Testis (tissue), 3 donors: ENCODE data around the gene RPS17. TPM values are rescaled to one million over a fixed set of nuclear protein-coding genes. Genes with fewer than 3 reads are reported as not detected.

ENCODE experiments used
- DNase-seq: peaks from one replicate; pipeline ENCODE4 v3.0.0-alpha.2; 2019
- H3K27ac ChIP-seq, 2 donors: fragments of 200-600 bp; sonication (generic); one replicate each; pipeline ENCODE4 v1.5.1; 2019
- H3K27me3 ChIP-seq: fragments of 200-600 bp; sonication (generic); one replicate; pipeline ENCODE4 v1.5.1; 2019
- H3K36me3 ChIP-seq: fragments of 200-600 bp; sonication (generic); one replicate; pipeline ENCODE4 v1.5.1; 2017; ENCODE audit warnings: low read depth; ENCODE audit errors: missing control alignments
- H3K4me1 ChIP-seq: fragments of 200-600 bp; sonication (generic); one replicate; pipeline ENCODE4 v1.5.1; 2019
- H3K4me3 ChIP-seq, 2 donors: fragments of 200-600 bp; sonication (generic); one replicate each; pipeline ENCODE4 v1.5.1; 2017 to 2019
- H3K9me3 ChIP-seq: fragments of 200-600 bp; sonication (generic); one replicate; pipeline ENCODE4 v1.5.1; 2017
- POLR2A ChIP-seq: fragments of 450-650 bp; IDR thresholded peaks from one replicate; pipeline ENCODE4 v1.6.1; 2017; ENCODE audit warnings: antibody characterized with exemption, mild to moderate bottlenecking, moderate library complexity
- WGBS, 2 donors: methylation state at CpG; one replicate each; pipeline ENCODE4 v1.1.5; 2018; 5-methylcytosine and 5-hydroxymethylcytosine counted together
- intact Hi-C: fragments of 100-400 bp; cut with DNase I; formaldehyde crosslinking; loops from one replicate; pipeline ENCODE4 v1.15.1; 2023; ENCODE audit warnings: low total_unique reads
- polyA plus RNA-seq: library from polyadenylated mRNA; stranded (reverse); fragments of 350-450 nt; fragmentation: Illumina TruSeq; extraction: RNeasy Lipid Tissue Mini Kit (QIAGEN cat#74804); gene quantifications from one replicate; pipeline ENCODE4 v1.2.3, GENCODE V29; 2014; ENCODE audit warnings: low read depth, low replicate concordance; ENCODE audit not compliant: insufficient read depth
- total RNA-seq, 2 donors: library from RNA; depleted of rRNA; stranded (reverse); fragments of >200 nt; gene quantifications; one replicate each; pipeline ENCODE4 v1.2.3, GENCODE V29; 2016
- TF ChIP-seq, protein P1 (sequence below), 3 experiments: fragments of 450-650 bp in 2 of 3; fragments of 200-600 bp in 1 of 3; sonication (generic) in 1 of 3; IDR thresholded peaks; one replicate each; pipeline ENCODE4 v1.5.1; 2016 to 2019; ENCODE audit warnings: antibody characterized with exemption in 3 of 3, mild to moderate bottlenecking in 2 of 3, moderate library complexity in 1 of 3

The RPS17 gene
- total and polyA plus RNA-seq, 3 donors from 2014 or later, result 567 to 995 (median 887) TPM

DNA sequence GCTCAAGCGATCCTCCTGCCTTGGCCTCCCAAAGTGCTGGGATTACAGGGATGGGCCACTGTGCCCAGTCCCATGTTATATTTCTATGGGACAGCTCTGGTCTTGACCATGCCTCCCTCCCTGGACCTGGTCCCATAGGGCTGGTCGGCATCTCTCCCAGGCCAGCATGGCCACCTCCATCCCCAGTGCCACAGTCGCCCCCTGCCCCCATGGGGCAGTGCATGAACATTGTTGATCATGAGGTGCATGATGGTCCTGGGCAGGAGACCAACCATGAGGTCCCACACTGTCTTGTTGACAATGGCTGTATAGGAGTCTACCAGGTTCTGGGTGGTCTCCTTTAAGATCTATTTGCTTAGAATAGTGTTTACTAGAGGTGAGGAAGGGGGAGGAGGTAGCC lies 6.5 kb downstream of the RPS17 start:
- Histone ChIP-seq H3K9me3 (no peaks in the 10 kb centered on the region), H3K36me3 (no peaks in the 10 kb centered on the region)
- 93 to 95% methylated on average over 3 of the region's 3 CpGs for WGBS, 2 donors

DNA sequence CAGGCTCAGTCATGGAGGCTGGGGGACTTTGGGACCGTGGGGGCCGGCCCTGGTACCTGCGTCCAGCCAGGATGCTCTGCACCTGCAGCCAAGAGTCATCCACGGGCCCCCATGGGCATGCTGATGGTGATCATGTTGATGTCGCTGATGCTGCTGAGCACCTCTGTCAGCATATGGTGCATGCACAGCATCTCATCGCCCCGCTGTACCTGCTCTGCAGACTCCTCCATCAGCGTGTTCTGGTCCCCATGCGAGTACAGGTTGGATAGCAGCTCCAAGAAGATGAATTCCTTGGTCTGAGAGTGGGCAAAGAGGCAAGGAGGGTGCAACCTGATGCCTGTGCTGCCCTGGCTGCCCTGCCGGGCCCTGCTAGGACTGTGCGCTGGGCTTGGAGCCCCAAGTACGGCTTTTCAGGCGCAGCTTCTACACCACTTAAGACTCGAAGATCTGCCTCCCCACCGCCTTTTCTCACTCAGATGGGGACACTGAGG lies 7.2 kb downstream of the RPS17 start:
- Histone ChIP-seq H3K36me3 (no peaks in the 10 kb centered on the region), H3K27ac (no peak overlapping the region), H3K4me3 (no peak overlapping the region), H3K4me1 (no peaks in the 10 kb centered on the region), H3K27me3 (no peaks in the 10 kb centered on the region), H3K9me3 (no peaks in the 10 kb centered on the region)
- no peak for DNase-seq
- 90 to 92% methylated on average over 2 to 15 of the region's 15 CpGs for WGBS, 2 donors
- intact Hi-C loops, result no loop called here
- TF ChIP-seq POLR2A, result no peak
- TF ChIP-seq, protein P1, sequence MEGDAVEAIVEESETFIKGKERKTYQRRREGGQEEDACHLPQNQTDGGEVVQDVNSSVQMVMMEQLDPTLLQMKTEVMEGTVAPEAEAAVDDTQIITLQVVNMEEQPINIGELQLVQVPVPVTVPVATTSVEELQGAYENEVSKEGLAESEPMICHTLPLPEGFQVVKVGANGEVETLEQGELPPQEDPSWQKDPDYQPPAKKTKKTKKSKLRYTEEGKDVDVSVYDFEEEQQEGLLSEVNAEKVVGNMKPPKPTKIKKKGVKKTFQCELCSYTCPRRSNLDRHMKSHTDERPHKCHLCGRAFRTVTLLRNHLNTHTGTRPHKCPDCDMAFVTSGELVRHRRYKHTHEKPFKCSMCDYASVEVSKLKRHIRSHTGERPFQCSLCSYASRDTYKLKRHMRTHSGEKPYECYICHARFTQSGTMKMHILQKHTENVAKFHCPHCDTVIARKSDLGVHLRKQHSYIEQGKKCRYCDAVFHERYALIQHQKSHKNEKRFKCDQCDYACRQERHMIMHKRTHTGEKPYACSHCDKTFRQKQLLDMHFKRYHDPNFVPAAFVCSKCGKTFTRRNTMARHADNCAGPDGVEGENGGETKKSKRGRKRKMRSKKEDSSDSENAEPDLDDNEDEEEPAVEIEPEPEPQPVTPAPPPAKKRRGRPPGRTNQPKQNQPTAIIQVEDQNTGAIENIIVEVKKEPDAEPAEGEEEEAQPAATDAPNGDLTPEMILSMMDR (IDR thresholded peaks at IDR 0.05), result no peak

More for the DNA sequence above, 6.5 kb downstream of the RPS17 start:
- Histone ChIP-seq H3K4me1 (peaks cover 4% of the 10 kb centered on the region), H3K4me3 (no peak overlapping the region), H3K27ac (no peak overlapping the region), H3K27me3 (no peaks in the 10 kb centered on the region)
- TF ChIP-seq, protein P1 (IDR thresholded peaks at IDR 0.05), result no peak
- TF ChIP-seq POLR2A, result no peak
- intact Hi-C loops, result no loop called here
- DNase-seq, result no peak

DNA sequence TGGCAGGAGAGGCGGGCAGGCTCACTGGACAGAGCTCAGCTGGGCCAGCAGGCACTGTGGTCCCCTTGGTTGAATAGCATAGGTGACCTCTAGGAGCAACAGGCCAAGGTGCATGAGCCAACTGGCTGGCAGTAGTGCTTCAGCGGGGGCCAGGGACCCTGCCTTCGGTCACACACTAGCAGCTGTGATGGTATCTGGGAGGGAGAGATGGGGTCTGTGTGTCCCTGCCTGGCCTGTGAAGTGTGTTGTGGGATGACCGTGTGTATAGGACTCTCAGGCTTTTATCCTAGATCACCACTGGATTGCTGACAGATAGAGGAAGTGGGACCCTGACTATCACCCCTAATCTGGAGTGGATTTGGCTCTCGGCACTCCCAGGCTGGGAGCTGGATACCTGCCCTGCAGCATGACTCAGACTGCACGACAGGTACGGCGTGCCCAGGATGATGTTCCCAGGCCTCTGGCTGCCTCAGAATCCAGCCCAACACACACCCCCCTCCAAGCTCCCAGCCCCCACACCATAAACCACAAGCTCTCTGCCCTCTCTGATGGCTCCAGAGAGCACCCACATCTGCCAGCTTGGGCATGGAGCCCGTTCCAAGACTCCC lies 7.8 kb downstream of the RPS17 start:
- no peaks in the 10 kb centered on the region for H3K27me3 ChIP-seq
- no peaks in the 10 kb centered on the region for H3K4me1 ChIP-seq
- 89 to 99% methylated on average over 3 to 9 of the region's 9 CpGs for WGBS, 2 donors
- H3K4me3 ChIP-seq, result no peak overlapping the region
- intact Hi-C loops, result no loop called here
- no peaks in the 10 kb centered on the region for H3K9me3 ChIP-seq
- H3K36me3 ChIP-seq, result no peaks in the 10 kb centered on the region
- no peak for DNase-seq
- TF ChIP-seq, protein P1 (IDR thresholded peaks at IDR 0.05), result no peak
- no peak for TF ChIP-seq POLR2A
- H3K27ac ChIP-seq, result no peak overlapping the region

DNA sequence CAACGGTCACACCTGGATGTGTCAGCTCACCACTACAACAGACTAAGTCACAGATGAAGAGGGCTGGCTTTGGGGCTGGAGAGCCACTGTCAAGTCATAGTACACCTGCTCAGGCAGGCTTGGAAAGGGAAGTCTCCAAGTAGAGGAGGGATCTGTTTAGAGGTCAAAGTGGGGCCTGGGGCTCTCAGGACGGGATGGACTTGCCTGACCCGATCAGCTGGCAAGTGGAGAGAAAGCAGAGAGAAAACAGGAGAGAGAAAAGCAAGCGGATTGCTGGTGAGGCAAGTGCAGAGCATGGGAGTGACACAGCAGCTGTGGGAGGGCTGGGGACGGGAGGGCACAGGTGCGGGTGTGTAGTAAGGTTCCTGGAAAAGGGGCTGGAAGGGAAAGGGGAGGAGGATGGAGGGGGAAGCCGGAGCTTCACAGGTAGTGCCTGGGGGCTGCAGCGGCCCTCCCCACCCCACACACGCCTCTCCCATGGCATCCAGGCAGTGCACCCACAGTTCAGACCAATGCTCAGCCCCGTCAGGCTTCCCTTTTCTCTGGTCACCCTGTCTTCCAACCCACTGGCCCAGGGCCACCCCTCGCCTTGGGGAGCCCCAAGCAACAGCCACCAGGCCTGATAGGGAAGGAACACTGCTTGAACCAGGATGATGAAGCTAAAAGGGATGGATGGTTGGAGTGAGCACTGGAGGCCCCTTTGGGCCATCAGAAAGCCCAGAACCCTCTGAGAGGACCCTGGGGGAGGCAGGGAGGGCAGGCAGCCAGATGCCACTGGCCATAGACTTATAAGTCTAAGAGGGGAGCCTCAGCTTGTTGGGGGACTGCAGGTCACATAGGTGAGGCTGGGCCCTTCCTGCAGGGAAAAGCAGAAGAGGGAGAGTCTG lies 8.5 kb downstream of the RPS17 start:
- Histone ChIP-seq H3K27me3 (no peaks in the 10 kb centered on the region), H3K36me3 (no peaks in the 10 kb centered on the region), H3K9me3 (no peaks in the 10 kb centered on the region), H3K4me1 (no peaks in the 10 kb centered on the region), H3K27ac (no peak overlapping the region), H3K4me3 (no peak overlapping the region)
- TF ChIP-seq POLR2A, result no peak
- TF ChIP-seq, protein P1 (IDR thresholded peaks at IDR 0.05), result no peak
- DNase-seq, result no peak
- intact Hi-C loops, result no loop called here
- 85 to 94% methylated on average over 11 of the region's 11 CpGs for WGBS, 2 donors
